BJ (cell line): ENCODE results near the gene C16orf46. TPM values are rescaled to one million over a fixed set of nuclear protein-coding genes. Genes with fewer than 3 reads are reported as not detected.

Experiments
- CTCF ChIA-PET: fragments of 350-600 bp; formaldehyde crosslinking; extraction: SDS; loops from one replicate; lab custom pipeline; 2021; ENCODE audit warnings: antibody characterized with exemption, inconsistent platforms; lab: Yijun Ruan, JAX
- POLR2A ChIA-PET: fragments of 300-600 bp; sonication (Branson Sonifier 250); formaldehyde crosslinking; extraction: SDS; loops from one replicate; lab custom pipeline; 2021; ENCODE audit warnings: antibody characterized with exemption; lab: Charles Lee
- DNase-seq: peaks from one replicate; pipeline ENCODE4 v3.0.0-alpha.2; 2011; ENCODE audit warnings: low read depth
- H3K27me3 ChIP-seq: 2 replicates; pipeline ENCODE4 v1.6.0; 2011; ENCODE audit warnings: low read length; ENCODE audit not compliant: control insufficient read depth, insufficient read depth
- H3K36me3 ChIP-seq: 2 replicates; pipeline ENCODE4 v1.5.1; 2011; ENCODE audit warnings: low read length; ENCODE audit not compliant: control insufficient read depth, insufficient read depth
- H3K4me3 ChIP-seq: 2 replicates; pipeline ENCODE4 v1.5.1; 2011; ENCODE audit warnings: low read depth, mild to moderate bottlenecking, control low read depth, low read length
- CTCF ChIP-seq: IDR thresholded peaks from 2 replicates; pipeline ENCODE4 v1.5.1; 2011; ENCODE audit warnings: low read depth, mild to moderate bottlenecking, control low read depth, inconsistent platforms, low read length, moderate library complexity; ENCODE audit not compliant: insufficient read depth
- polyA plus RNA-seq: library from polyadenylated mRNA; depleted of rRNA; stranded (reverse); fragments of >200 nt; gene quantifications from 2 replicates; pipeline ENCODE4 v1.2.3, GENCODE V29; 2011

Gene C16orf46
- polyA plus RNA-seq, 1 experiment = 0.43 TPM

- no peak for DNase-seq
- ChIA-PET POLR2A (no interaction called here), CTCF (interaction anchor here (0.7 to 1.5 kb wide), 2 partner anchors 31 to 74 kb away, joined by 3 read pairs; partner anchors contain the start of gene ATMIN)
- H3K36me3 ChIP-seq = no peaks in the 10 kb centered on the region
- no peaks in the 10 kb centered on the region for H3K27me3 ChIP-seq
- no peak for TF ChIP-seq CTCF
- H3K4me3 ChIP-seq = no peak overlapping the region
Measured at GRCh38 chr16:81067166-81067565, 9.9 kb downstream of the C16orf46 start.

GRCh38 chr16:81066681-81067080 lies 10.4 kb downstream of the C16orf46 start:
- no peak for TF ChIP-seq CTCF
- H3K4me3 ChIP-seq = no peak overlapping the region
- no peaks in the 10 kb centered on the region for H3K27me3 ChIP-seq
- no peak for DNase-seq
- H3K36me3 ChIP-seq = no peaks in the 10 kb centered on the region
- ChIA-PET POLR2A (no interaction called here), CTCF (interaction anchor here (0.7 kb wide), 1 partner anchor 74 kb away, joined by 3 read pairs; no protein-coding TSS in a partner anchor)

- Histone ChIP-seq H3K36me3 (no peaks in the 10 kb centered on the region), H3K27me3 (no peaks in the 10 kb centered on the region), H3K4me3 (no peak overlapping the region)
- ChIA-PET CTCF (no interaction called here), POLR2A (no interaction called here)
- no peak for TF ChIP-seq CTCF
- DNase-seq = no peak
Measured at GRCh38 chr16:81061871-81062608, 15.0 kb downstream of the C16orf46 start.

- H3K27me3 ChIP-seq = no peaks in the 10 kb centered on the region
- ChIA-PET POLR2A (no interaction called here), CTCF (no interaction called here)
- DNase-seq = no peak
- no peak for TF ChIP-seq CTCF
- H3K36me3 ChIP-seq = no peaks in the 10 kb centered on the region
- no peak overlapping the region for H3K4me3 ChIP-seq
Measured at GRCh38 chr16:81061307-81061640, 15.8 kb downstream of the C16orf46 start.

GRCh38 chr16:81060576-81061306 lies 16.3 kb downstream of the C16orf46 start:
- POLR2A ChIA-PET = no interaction called here
- H3K4me3 ChIP-seq = no peak overlapping the region
- no peak for DNase-seq
- no peaks in the 10 kb centered on the region for H3K36me3 ChIP-seq
- H3K27me3 ChIP-seq = no peaks in the 10 kb centered on the region
- TF ChIP-seq CTCF = no peak
- CTCF ChIA-PET = no interaction called here
